ENCODE data around the gene PSMA6. TPM values are rescaled to one million over a fixed set of nuclear protein-coding genes. Genes with fewer than 3 reads are reported as not detected.

The PSMA6 gene
- total and polyA plus RNA-seq, 2 experiments from 2014 or later = 216 to 296 TPM

DNA sequence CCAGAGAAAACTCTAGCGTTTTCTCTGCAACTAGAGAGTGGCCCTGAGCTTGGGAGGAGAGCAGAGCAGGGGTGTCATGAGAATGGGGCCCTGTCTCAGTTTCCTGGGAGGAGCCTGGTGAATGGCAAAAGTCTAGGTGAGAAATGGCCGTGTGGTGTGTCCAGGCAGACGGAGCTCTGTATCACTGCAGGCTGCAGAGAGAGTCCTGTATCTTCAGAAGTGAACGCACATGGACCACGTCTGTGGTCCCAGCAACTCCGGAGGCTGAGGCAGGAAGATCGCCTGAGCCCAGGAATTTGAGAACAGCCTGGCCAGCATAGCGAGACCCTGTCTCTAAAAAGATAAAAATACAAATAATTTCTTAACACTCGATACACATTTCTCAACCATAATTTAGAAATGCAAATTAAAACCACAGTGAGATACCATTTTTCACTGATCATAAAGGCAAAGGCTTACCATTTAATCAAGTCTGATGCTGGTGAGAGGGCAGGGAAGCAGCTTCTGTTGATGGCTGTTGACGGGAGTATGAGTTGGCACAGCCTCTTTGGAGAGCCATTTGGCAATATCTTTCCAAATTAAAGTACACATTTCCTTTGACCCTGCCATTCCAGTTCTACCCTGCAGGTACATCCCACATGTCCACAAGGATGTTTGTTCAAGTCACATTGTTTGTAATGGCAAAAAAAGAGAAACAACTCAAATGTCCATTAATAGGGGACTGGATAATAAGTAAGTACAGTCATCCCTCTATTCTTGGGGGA is 61.4 kb downstream of the PSMA6 start:
- no peaks in the 10 kb centered on the region for H3K79me2 ChIP-seq (replicated peaks; ENCODE audit: insufficient read depth)
- Mint-ChIP-seq H3K27ac (no peak overlapping the region), H3K27me3 (ENCODE audit: insufficient read depth, low read depth, poor library complexity) (peaks cover 3% of the 10 kb centered on the region), H3K36me3 (ENCODE audit: low read depth) (no peaks in the 10 kb centered on the region), H3K4me3 (no peak overlapping the region), H3K9me3 (no peaks in the 10 kb centered on the region; the same call in 2 of the 3 replicates), H3K4me1 (peaks cover 19% of the 10 kb centered on the region)
- DNase-seq (ENCODE audit: low spot score) (no peak), ATAC-seq (no peak)
- H4K20me1 ChIP-seq (replicated peaks; ENCODE audit: insufficient read depth) = no peaks in the 10 kb centered on the region
- H3K4me1 ChIP-seq (ENCODE audit: insufficient read depth) = peaks cover 13% of the 10 kb centered on the region
- no peak overlapping the region for H3K4me3 ChIP-seq
- no peak for TF ChIP-seq ZNF331 (CRISPR knock-in tag; IDR thresholded peaks at IDR 0.05; ENCODE audit: low read depth)
- no peak for TF ChIP-seq NANOG (IDR thresholded peaks at IDR 0.05; ENCODE audit: borderline replicate concordance)
- no peak for TF ChIP-seq STAT1 (IDR thresholded peaks at IDR 0.05; ENCODE audit: unreplicated experiment)
- TF ChIP-seq EZH2phosphoT487 (IDR thresholded peaks at IDR 0.05; ENCODE audit: unreplicated experiment) = no peak
- TF ChIP-seq, protein P1, sequence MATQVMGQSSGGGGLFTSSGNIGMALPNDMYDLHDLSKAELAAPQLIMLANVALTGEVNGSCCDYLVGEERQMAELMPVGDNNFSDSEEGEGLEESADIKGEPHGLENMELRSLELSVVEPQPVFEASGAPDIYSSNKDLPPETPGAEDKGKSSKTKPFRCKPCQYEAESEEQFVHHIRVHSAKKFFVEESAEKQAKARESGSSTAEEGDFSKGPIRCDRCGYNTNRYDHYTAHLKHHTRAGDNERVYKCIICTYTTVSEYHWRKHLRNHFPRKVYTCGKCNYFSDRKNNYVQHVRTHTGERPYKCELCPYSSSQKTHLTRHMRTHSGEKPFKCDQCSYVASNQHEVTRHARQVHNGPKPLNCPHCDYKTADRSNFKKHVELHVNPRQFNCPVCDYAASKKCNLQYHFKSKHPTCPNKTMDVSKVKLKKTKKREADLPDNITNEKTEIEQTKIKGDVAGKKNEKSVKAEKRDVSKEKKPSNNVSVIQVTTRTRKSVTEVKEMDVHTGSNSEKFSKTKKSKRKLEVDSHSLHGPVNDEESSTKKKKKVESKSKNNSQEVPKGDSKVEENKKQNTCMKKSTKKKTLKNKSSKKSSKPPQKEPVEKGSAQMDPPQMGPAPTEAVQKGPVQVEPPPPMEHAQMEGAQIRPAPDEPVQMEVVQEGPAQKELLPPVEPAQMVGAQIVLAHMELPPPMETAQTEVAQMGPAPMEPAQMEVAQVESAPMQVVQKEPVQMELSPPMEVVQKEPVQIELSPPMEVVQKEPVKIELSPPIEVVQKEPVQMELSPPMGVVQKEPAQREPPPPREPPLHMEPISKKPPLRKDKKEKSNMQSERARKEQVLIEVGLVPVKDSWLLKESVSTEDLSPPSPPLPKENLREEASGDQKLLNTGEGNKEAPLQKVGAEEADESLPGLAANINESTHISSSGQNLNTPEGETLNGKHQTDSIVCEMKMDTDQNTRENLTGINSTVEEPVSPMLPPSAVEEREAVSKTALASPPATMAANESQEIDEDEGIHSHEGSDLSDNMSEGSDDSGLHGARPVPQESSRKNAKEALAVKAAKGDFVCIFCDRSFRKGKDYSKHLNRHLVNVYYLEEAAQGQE (IDR thresholded peaks at IDR 0.05; ENCODE audit: unreplicated experiment) = no peak
- no peak for TF ChIP-seq ZNF114 (CRISPR knock-in tag; IDR thresholded peaks at IDR 0.05)
- TF ChIP-seq, protein P2, sequence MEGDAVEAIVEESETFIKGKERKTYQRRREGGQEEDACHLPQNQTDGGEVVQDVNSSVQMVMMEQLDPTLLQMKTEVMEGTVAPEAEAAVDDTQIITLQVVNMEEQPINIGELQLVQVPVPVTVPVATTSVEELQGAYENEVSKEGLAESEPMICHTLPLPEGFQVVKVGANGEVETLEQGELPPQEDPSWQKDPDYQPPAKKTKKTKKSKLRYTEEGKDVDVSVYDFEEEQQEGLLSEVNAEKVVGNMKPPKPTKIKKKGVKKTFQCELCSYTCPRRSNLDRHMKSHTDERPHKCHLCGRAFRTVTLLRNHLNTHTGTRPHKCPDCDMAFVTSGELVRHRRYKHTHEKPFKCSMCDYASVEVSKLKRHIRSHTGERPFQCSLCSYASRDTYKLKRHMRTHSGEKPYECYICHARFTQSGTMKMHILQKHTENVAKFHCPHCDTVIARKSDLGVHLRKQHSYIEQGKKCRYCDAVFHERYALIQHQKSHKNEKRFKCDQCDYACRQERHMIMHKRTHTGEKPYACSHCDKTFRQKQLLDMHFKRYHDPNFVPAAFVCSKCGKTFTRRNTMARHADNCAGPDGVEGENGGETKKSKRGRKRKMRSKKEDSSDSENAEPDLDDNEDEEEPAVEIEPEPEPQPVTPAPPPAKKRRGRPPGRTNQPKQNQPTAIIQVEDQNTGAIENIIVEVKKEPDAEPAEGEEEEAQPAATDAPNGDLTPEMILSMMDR (conservative IDR thresholded peaks at IDR 0.05; ENCODE audit: low read depth in 2 of 2) = no peak
- TF ChIP-seq EZH2 (IDR thresholded peaks at IDR 0.05; ENCODE audit: low read depth, unreplicated experiment) = no peak
- TF ChIP-seq JUNB (IDR thresholded peaks at IDR 0.05; ENCODE audit: unreplicated experiment) = no peak
- no peak for TF ChIP-seq CREB1 (CRISPR knock-in tag; IDR thresholded peaks at IDR 0.05; ENCODE audit: low read depth)
- TF ChIP-seq POLR2AphosphoS5 (IDR thresholded peaks at IDR 0.05; ENCODE audit: low read depth) = no peak
- TF ChIP-seq, protein P3, sequence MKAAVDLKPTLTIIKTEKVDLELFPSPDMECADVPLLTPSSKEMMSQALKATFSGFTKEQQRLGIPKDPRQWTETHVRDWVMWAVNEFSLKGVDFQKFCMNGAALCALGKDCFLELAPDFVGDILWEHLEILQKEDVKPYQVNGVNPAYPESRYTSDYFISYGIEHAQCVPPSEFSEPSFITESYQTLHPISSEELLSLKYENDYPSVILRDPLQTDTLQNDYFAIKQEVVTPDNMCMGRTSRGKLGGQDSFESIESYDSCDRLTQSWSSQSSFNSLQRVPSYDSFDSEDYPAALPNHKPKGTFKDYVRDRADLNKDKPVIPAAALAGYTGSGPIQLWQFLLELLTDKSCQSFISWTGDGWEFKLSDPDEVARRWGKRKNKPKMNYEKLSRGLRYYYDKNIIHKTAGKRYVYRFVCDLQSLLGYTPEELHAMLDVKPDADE (IDR thresholded peaks at IDR 0.05) = no peak
- TF ChIP-seq, protein P4, sequence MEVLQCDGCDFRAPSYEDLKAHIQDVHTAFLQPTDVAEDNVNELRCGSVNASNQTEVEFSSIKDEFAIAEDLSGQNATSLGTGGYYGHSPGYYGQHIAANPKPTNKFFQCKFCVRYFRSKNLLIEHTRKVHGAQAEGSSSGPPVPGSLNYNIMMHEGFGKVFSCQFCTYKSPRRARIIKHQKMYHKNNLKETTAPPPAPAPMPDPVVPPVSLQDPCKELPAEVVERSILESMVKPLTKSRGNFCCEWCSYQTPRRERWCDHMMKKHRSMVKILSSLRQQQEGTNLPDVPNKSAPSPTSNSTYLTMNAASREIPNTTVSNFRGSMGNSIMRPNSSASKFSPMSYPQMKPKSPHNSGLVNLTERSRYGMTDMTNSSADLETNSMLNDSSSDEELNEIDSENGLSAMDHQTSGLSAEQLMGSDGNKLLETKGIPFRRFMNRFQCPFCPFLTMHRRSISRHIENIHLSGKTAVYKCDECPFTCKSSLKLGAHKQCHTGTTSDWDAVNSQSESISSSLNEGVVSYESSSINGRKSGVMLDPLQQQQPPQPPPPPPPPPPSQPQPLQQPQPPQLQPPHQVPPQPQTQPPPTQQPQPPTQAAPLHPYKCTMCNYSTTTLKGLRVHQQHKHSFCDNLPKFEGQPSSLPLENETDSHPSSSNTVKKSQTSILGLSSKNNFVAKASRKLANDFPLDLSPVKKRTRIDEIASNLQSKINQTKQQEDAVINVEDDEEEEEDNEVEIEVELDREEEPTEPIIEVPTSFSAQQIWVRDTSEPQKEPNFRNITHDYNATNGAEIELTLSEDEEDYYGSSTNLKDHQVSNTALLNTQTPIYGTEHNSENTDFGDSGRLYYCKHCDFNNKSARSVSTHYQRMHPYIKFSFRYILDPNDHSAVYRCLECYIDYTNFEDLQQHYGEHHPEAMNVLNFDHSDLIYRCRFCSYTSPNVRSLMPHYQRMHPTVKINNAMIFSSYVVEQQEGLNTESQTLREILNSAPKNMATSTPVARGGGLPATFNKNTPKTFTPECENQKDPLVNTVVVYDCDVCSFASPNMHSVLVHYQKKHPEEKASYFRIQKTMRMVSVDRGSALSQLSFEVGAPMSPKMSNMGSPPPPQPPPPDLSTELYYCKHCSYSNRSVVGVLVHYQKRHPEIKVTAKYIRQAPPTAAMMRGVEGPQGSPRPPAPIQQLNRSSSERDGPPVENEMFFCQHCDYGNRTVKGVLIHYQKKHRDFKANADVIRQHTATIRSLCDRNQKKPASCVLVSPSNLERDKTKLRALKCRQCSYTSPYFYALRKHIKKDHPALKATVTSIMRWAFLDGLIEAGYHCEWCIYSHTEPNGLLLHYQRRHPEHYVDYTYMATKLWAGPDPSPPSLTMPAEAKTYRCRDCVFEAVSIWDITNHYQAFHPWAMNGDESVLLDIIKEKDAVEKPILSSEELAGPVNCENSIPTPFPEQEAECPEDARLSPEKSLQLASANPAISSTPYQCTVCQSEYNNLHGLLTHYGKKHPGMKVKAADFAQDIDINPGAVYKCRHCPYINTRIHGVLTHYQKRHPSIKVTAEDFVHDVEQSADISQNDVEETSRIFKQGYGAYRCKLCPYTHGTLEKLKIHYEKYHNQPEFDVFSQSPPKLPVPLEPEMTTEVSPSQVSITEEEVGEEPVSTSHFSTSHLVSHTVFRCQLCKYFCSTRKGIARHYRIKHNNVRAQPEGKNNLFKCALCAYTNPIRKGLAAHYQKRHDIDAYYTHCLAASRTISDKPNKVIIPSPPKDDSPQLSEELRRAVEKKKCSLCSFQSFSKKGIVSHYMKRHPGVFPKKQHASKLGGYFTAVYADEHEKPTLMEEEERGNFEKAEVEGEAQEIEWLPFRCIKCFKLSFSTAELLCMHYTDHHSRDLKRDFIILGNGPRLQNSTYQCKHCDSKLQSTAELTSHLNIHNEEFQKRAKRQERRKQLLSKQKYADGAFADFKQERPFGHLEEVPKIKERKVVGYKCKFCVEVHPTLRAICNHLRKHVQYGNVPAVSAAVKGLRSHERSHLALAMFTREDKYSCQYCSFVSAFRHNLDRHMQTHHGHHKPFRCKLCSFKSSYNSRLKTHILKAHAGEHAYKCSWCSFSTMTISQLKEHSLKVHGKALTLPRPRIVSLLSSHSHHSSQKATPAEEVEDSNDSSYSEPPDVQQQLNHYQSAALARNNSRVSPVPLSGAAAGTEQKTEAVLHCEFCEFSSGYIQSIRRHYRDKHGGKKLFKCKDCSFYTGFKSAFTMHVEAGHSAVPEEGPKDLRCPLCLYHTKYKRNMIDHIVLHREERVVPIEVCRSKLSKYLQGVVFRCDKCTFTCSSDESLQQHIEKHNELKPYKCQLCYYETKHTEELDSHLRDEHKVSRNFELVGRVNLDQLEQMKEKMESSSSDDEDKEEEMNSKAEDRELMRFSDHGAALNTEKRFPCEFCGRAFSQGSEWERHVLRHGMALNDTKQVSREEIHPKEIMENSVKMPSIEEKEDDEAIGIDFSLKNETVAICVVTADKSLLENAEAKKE (CRISPR knock-in tag; IDR thresholded peaks at IDR 0.05) = no peak
- no peak overlapping the region for H3K27ac ChIP-seq (ENCODE audit: low read depth)
- H3K27me3 ChIP-seq (ENCODE audit: insufficient read depth) = no peaks in the 10 kb centered on the region
- no peaks in the 10 kb centered on the region for H3F3A ChIP-seq (replicated peaks; ENCODE audit: low read depth)
- 0 out of 2 replicates have a peak overlapping the region, but pooled peaks have one; percentile 38 for H2AFZ ChIP-seq
- H3K9me2 ChIP-seq (ENCODE audit: insufficient read depth) = no peaks in the 10 kb centered on the region
- H3K4me2 ChIP-seq = no peak overlapping the region
- no peaks in the 10 kb centered on the region for H3K36me3 ChIP-seq (ENCODE audit: insufficient read depth)

Measured in GM23338 (cell line).